Spleen (tissue), 7 donors: ENCODE measurements around the gene PDE1A.

Source experiments
- POLR2AphosphoS5 ChIP-seq, 3 donors: sonication (generic); formaldehyde crosslinking; IDR thresholded peaks; one replicate each; pipeline ENCODE4 v1.5.1; 2017; ENCODE audit warnings: antibody characterized with exemption in 3 of 3
- TF ChIP-seq, protein P1 (sequence below), 11 experiments: fragments of 200-600 bp in 7 of 11; fragments of 450-650 bp in 4 of 11; sonication (generic) in 4 of 11; IDR thresholded peaks in 8 of 11; conservative IDR thresholded peaks in 3 of 11; 1 replicate in 7 of 11; 2 replicates in 4 of 11; pipeline versions ENCODE4 v1.4.0 to v1.8.0; 2016 to 2021; ENCODE audit warnings: antibody characterized with exemption in 11 of 11, inconsistent platforms in 4 of 11, mild to moderate bottlenecking in 1 of 11
- donor health status: DM: no; HTN: no; CAD: no; lungs with moderate emphysema.
- donor health status: DM: no; HTN: no; CAD: no.
- donor health status: DM: no; HTN: no; CAD: no.

- TF ChIP-seq, protein P1, sequence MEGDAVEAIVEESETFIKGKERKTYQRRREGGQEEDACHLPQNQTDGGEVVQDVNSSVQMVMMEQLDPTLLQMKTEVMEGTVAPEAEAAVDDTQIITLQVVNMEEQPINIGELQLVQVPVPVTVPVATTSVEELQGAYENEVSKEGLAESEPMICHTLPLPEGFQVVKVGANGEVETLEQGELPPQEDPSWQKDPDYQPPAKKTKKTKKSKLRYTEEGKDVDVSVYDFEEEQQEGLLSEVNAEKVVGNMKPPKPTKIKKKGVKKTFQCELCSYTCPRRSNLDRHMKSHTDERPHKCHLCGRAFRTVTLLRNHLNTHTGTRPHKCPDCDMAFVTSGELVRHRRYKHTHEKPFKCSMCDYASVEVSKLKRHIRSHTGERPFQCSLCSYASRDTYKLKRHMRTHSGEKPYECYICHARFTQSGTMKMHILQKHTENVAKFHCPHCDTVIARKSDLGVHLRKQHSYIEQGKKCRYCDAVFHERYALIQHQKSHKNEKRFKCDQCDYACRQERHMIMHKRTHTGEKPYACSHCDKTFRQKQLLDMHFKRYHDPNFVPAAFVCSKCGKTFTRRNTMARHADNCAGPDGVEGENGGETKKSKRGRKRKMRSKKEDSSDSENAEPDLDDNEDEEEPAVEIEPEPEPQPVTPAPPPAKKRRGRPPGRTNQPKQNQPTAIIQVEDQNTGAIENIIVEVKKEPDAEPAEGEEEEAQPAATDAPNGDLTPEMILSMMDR (IDR thresholded peaks at IDR 0.05 in 8 of 11, conservative IDR thresholded peaks at IDR 0.05 in 3 of 11): no peak
- no peak for TF ChIP-seq POLR2AphosphoS5 (IDR thresholded peaks at IDR 0.05)
Measured at GRCh38 chr2:182426082-182426917, 536 bp downstream of the PDE1A start.
